Erythroblast (primary cell): ENCODE data around the gene PLXNB1.
A peak's percentile ranks its signal among the peaks of the same experiment; 100 is the strongest.

Experiments
- DNase-seq, 2 experiments: peaks; one replicate each; lab custom pipeline; 2025; lab: John Stamatoyannopoulos, UW
- GATA1 ChIP-seq: IDR thresholded peaks from 2 replicates; pipeline ENCODE4 v1.6.1; 2011; ENCODE audit warnings: low read depth, mild to moderate bottlenecking, control low read depth, low read length, moderate library complexity
- POLR2A ChIP-seq: IDR thresholded peaks from 2 replicates; pipeline ENCODE4 v1.6.1; 2011; ENCODE audit warnings: mild to moderate bottlenecking, low read length

The PLXNB1 gene

DNA sequence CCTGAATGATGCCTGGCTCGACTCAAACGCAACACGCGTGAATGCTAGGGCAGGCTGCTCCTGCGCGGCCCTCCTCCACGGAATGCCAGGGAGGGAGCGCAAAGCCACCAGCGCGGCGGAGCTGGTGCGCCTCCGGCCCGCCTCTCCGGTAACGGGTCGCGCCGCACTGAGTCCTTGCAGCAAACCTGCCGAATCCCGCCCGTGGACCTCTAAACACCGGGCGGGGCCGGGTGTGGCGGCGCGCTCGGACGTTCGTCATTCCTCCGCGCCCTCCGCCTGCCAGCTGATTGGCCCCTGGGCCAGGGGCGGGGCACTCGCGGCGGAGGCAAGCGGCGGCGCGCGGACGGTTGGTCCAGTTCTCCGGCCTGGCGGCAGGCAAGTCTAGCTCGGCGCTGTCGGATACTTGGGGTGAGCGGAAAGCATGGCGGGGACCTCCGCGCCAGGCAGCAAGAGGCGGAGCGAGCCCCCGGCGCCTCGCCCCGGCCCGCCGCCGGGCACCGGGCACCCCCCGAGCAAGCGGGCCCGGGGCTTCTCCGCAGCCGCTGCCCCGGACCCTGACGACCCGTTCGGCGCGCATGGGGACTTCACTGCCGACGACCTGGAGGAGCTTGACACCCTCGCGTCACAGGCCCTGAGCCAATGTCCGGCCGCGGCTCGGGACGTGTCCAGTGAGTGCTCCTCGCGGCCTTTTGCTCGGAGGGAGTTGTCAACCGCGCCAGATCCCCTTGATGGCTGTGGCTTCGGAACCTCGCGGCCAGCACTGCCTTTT is 16.7 kb upstream of the PLXNB1 start, which contains the start of gene ATRIP:
Gene ATRIP, plus strand, starts transcription at position 313 of the 769 bp plus-strand sequence. Its CDS starts 109 bp downstream, at position 422.
- TF ChIP-seq POLR2A: peak; percentile 94
- TF ChIP-seq GATA1: no peak
- peak; percentile 95 to 97 for DNase-seq

DNA sequence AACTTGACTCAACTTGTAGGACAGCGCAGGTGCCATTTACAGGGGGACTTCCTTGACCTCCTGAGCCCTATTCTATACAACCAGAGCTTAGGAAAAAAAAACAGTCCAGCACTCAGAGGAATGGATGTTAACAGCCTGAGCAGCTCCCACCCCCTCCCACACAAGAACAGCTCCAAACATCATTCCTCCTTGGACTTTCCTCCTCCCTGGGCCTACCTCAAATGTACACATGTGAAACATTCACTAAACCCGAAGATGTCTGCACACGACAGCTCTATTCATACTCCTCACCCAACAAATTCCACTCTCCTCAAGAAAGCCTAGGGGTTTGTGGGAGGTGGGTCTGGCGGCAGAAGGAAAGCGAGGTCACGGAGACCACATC is 16.1 kb upstream of the PLXNB1 start:
- TF ChIP-seq GATA1 (no peak), POLR2A (no peak)
- DNase-seq: no peak

DNA sequence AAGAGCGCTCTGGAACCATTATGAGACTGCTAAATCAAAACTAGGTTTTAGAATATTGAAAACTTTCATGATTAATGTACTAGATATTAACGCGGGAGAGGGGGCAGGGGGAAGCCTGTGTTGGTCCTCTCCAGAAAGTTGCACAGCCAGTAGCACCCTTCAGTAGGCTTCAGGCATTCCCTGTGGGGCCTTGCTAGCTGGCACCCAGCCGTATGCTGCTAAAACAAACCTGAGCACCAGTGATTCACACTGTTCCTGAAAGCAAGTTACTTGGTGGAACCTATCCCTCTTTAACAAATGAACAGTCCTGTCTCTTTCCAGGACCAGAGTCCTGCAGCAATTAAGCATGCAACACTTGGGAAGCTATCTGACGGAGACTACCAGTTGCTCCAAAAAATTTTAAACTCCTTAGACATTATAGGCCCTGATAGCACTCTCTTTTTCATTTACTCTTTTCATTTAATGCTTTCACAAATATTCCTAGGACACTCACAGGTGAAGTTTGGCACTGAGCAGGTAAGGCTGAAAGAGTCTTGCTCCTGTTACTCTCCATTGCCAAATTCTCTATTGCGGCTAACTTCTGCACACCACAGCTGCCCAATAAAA is 15.5 kb upstream of the PLXNB1 start:
- DNase-seq: no peak
- TF ChIP-seq POLR2A (no peak), GATA1 (no peak)

DNA sequence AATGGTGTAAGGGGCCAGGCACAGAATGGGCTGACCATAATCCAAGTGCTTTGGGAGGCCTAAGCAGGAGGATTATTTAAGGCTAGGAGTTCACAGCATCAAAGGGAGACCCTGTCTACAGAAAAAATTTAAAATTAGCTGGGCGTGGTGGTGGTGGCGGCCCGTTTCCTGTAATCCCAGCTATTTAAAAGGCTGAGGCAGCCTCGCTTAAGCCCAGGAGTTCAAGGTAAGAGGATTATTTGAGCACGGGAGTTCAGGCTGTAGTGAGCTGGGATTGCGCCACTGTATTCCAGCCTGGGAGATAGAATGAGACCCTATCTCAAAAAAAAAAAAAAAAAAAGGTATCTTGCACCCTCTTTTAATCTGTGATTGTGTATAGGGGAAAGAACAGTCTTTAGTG is 12.1 kb upstream of the PLXNB1 start:
- no peak for DNase-seq

DNA sequence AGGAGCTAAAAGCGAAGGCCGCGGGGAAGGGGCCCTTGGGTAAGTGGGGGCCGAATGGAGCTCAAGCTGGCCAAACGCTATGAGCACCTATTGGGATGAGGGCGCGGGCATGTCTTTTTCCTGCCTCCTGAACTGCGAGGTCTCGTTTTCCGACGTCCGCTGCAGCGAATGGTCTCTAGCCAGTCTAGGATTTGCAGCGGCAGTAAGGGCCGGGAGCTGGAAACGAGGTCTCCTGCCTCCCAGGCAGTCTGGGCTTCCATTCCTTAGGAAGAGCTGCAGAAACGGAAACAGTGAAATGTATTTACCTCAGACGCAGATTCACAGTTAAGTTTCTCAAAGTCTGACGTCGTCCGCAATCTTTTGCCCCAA is 10.7 kb upstream of the PLXNB1 start:
- TF ChIP-seq POLR2A (no peak), GATA1 (no peak)
- DNase-seq: no peak

More for the DNA sequence above, 12.1 kb upstream of the PLXNB1 start:
- no peak for TF ChIP-seq GATA1
- no peak for TF ChIP-seq POLR2A

- peak; percentile 98 for DNase-seq
- TF ChIP-seq POLR2A: peak; percentile 92
- no peak for TF ChIP-seq GATA1
Observed at GRCh38 chr3:48439820-48440589, 10.1 kb upstream of the PLXNB1 start, which contains the start of the genes CCDC51 and TMA7. TSS of gene CCDC51 (minus strand) at chr3:48440119. CDS start at chr3:48435128, 4,991 bp downstream. TSS of gene TMA7 (plus strand) at chr3:48440257. CDS start at chr3:48440297, 40 bp downstream.

- TF ChIP-seq POLR2A (no peak), GATA1 (no peak)
- no peak for DNase-seq
Observed at GRCh38 chr3:48437812-48438211, 7.9 kb upstream of the PLXNB1 start.

- no peak for TF ChIP-seq GATA1
- no peak for TF ChIP-seq POLR2A
- no peak for DNase-seq
Observed at GRCh38 chr3:48436855-48437254, 7.0 kb upstream of the PLXNB1 start.

DNA sequence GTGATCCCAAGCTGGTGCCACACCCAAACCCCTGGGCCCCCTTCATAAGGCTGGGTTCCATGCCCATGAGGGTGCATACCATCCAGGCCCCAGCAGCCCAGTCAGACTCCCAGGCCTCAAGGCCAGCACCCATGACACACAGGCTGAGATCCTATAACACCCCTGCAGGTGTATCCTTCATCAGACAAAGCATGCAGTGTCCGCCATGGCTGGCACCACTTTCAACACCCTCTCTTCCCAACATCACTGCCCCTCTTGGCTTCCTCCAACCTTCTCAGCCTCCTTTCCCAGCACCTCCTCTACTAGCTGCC is 6.5 kb upstream of the PLXNB1 start:
- DNase-seq: no peak
- TF ChIP-seq POLR2A: no peak
- TF ChIP-seq GATA1: no peak

- TF ChIP-seq POLR2A (no peak), GATA1 (no peak)
- DNase-seq: peak; percentile 85 to 93
Observed at GRCh38 chr3:48435774-48436476, 6.0 kb upstream of the PLXNB1 start.

- TF ChIP-seq POLR2A (no peak), GATA1 (no peak)
- no peak for DNase-seq
Observed at GRCh38 chr3:48435223-48435595, 5.3 kb upstream of the PLXNB1 start.

GRCh38 chr3:48434591-48435222 is 4.8 kb upstream of the PLXNB1 start:
- peak; percentile 26 to 54 for DNase-seq
- TF ChIP-seq GATA1: no peak
- no peak for TF ChIP-seq POLR2A
